Left ventricle myocardium superior (tissue), 1 donor: ENCODE data around the gene SH3RF2. TPM values are rescaled to one million over a fixed set of nuclear protein-coding genes. Genes with fewer than 3 reads are reported as not detected.
"Not testable (repeated sequence)": the region's sequence is repeated elsewhere in the genome, so short reads cannot be mapped to it uniquely, and the experiment has no call there.

Experiments used
- ATAC-seq: fragments of 200-7000 bp; cut with Tn5 transposase; one replicate; pipeline ENCODE4 v1.9.1; 2020; ENCODE audit warnings: mild to moderate bottlenecking, moderate library complexity
- DNase-seq: peaks from one replicate; pipeline ENCODE4 v3.0.0-alpha.2; 2020
- intact Hi-C: fragments of 100-400 bp; cut with micrococcal nuclease; formaldehyde crosslinking; loops from one replicate; pipeline ENCODE4 v1.11.0; 2022
- total RNA-seq: library from RNA; stranded (reverse); fragmentation: NEBNext Ultra II Directional; extraction: Animal tissue kit (Norgen Biotek cat#: 25700); gene quantifications from one replicate; pipeline ENCODE4 v1.2.1, GENCODE V29; 2021
- donor health status: DM: no; HTN: yes; CAD: no; lungs with severe emphysema.

Gene SH3RF2
- total RNA-seq, 1 donor from 2014 or later = 350 TPM

DNA sequence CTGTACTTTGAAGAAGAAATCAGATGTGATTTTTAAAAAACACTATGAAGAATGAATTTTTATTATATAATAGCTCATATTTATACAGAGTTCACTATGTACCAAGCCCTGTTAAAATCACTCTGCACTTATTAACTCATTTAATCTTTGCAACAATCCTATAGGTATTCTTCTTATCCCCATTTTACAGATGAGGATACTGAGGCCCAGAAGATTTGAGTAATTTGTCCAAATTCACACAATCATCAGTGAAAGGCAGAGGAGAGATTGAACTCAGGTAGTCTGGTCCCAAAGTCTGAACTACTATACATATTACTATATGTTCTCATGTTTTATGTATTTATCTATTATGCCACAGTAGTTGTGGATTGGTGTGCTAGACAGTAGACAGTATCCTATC, 152.9 kb downstream of the SH3RF2 start:
- ATAC-seq (no peak), DNase-seq (no peak)
- intact Hi-C loops = no loop called here

DNA sequence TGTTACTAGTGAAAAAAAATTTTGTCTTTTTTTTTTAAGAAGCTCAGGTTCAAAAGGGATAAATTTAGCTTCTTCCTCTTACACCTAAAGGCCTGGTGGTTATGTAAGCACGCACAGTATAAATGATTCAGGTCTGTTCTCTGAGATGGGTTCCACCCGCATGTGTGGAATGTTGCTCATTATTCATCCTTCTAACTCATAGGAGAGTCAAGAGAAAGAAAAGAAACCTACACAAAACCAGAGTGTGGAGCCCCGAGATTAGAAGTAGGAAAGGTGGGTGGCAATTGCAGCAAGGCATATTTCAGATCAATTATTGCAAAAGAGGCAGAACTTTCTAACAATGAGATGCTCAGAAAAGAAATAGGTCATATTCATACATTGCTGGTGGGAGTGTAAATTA, 155.5 kb downstream of the SH3RF2 start:
- DNase-seq (no peak), ATAC-seq (no peak)
- intact Hi-C loops = no loop called here

DNA sequence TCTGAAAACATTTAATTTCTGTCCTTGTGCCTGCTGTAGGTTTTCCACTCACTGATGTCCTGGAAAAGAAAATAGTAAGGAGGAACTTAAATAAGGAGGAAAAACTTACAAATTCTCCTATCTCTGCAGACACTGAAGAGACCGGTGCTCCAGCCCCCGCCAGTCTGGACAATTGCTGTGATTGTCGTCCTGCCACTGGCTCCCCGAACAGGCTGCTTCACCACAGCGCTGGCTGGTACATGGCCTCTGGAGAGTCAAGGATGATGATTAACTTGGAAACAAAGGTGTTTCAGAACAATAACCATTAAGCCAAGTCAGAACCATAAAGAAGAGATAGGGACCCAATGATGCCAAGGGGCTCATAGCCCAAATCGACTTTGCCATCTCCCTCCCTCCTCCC, 161.7 kb downstream of the SH3RF2 start:
- DNase-seq = no peak
- intact Hi-C loops = no loop called here
- ATAC-seq = no peak

DNA sequence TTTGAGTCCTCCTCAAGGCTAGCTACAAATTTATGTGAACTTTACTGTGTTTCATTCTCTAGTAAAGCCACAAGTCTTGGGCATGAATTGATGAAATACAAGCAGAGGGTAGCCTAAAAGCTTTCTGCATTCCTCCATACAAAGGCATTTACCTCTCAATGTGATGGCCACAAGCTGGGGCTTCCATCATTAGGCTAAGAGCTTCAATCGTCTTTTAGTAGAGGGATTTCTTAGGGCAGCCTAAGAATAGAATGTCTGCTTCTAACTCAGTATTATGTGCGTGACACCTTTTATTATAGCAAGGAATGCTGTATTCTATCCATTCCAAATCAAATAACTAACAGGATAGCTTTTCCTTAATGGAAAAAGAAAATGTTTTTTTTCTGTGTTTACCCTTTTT, 165.3 kb downstream of the SH3RF2 start:
- ATAC-seq (no peak), DNase-seq (no peak)
- intact Hi-C loops = no loop called here

DNA sequence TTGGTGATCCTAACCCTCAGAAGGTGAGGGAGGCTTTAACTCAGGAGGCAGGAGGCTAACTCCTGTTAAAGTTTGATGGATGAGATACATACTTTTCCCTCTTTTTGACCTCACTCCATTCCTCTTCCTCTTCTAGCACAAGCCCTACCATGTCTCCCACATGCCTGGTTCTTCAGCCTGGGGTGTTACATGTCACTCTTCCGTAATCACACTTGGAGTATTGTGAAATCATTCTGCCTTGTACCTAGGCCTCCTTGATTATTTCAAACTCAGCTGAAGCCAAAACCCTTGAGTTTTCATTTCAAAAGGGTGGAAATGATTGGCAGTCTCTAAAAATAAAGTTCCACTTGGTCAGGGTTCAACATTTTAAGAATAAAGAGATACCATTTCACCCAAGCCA, 167.2 kb downstream of the SH3RF2 start:
- peak; percentile 97 for ATAC-seq
- intact Hi-C loops = no loop called here
- no peak for DNase-seq

DNA sequence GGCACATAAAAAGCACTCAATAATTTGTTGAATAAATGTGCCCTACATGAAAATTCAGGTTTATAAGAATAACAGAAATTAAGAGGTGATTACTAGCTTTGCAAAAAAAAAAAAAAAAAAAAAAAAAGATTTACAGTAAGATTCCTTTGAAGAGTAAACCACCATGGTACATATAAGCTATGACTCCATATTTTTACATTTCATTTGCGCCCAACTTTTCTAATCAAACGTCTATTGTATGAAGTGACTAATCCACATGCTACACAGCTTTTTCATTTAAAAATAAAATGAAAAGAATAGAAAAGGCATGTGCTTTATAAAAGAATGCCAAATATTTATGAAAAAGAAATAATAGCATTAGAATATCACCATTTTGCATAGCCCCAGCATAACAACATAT, 169.1 kb downstream of the SH3RF2 start, which contains the start of gene PLAC8L1:
PLAC8L1 (minus strand) TSS at position 101 of the 400 bp plus-strand sequence. CDS start 1,266 bp downstream, outside the sequence.
- no peak for DNase-seq
- intact Hi-C loops = no loop called here
- ATAC-seq = no peak

DNA sequence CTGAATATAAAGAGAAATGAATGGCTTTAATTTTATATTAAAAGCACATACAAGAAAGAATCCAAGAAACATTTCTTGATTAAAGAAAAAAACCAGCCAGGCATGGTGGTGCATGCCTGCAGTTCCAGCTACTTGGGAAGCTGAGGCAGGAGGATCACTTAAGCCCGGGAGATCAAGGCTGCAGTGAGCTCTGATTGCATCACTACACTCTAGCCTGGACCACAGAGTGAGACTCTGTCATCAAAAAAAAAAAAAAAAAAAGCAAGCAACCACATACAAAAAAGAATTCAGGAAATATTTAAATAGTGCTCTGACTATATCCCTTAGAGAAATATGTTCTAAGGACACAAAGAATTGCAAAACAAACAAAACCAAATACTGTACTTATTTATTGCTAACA, 171.5 kb downstream of the SH3RF2 start:
- intact Hi-C loops = no loop called here
- DNase-seq (no peak), ATAC-seq (no peak)

DNA sequence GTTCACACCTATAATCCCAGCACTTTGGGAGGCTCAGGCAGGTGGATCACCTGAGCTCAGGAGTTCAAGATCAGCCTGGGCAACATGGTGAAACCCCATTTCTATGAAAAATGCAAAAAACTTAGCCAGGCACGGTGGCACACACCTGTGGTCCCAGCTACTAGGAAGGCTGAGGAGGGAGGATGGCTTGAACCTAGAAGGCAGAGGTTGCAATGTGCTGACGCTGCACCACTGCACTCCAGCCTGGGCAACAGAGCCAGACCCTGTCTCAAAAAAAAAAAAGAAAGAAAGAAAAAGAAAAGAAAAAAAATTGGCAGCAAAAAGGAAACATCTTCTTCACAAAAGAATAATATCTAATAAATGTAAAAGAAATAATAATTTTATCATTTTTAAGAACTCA, 172.5 kb downstream of the SH3RF2 start:
- intact Hi-C loops, ATAC-seq, DNase-seq: not testable (repeated sequence)

DNA sequence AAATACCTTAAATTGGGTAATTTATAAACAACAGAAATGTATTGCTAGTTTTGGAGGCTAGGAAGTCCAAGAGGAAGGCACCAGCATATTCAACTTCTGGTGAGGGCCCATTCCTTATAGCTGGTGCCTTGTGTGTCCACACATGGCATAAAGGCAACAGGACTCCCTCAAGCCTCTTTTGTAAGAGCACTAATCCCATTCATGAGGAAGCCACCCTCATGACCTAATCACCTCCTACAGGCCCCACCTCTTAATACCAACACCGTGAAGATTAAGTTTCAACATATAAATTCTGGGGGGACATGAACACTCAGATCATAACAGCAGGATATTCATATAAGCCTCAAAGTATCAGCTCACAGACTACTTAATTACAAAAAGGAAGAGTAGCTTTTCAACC, 173.0 kb downstream of the SH3RF2 start:
- intact Hi-C loops = no loop called here
- DNase-seq (no peak), ATAC-seq (no peak)

DNA sequence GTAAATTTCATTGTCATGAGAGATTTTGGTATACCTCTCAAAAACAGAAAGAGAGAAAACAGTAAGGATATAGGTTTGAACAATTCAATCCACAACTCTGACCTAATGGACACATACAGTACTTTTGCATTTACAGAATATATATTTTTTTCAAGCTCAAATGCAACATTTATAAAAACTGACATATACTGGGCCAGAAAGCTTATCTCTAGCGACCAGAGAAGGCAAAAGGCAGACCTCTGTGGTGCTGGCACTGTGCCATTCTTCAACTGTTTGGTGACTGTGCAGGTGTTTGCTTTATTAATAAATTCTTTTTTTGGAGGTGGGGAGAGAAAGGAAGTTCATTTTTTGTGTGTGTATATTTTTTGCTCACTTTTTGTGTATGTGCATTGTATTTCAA, 175.0 kb downstream of the SH3RF2 start:
- intact Hi-C loops = no loop called here
- no peak for ATAC-seq

DNA sequence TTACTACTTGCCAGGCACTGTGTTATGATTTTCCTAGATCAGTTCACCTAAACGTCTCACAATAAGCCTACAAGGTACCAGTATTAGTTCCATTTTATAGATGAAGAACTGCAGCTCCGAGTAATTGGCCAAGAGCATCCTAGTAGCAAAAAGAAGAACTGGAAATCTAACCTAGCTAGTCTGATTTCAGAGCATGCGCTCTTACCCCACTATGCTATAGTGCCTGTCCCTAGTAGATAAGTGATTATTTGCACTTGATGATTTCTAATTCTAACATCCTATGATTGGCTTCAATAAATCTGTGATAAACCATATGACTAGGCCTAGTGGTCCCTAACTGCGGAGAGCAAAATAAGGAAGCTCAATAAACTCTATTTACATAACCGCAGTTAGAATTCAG, 176.1 kb downstream of the SH3RF2 start:
- no peak for ATAC-seq
- no peak for DNase-seq
- intact Hi-C loops = no loop called here

More for the DNA sequence above, 175.0 kb downstream of the SH3RF2 start:
- no peak for DNase-seq

Other genes starting within 250 kb of the SH3RF2 start
- gene PRELID2, start 101.2 kb upstream of the SH3RF2 start, total RNA-seq = 18.9 TPM
- gene GRXCR2, start 63.6 kb upstream of the SH3RF2 start, total RNA-seq = 3.8 TPM
- 0.45 TPM for gene PLAC8L1, start 169.0 kb downstream of the SH3RF2 start, total RNA-seq
- gene LARS1, start 246.1 kb downstream of the SH3RF2 start, total RNA-seq = 99.1 TPM